Mucosa of descending colon (tissue), 3 donors: ENCODE data around the gene GGTLC1. TPM values are rescaled to one million over a fixed set of nuclear protein-coding genes. Genes with fewer than 3 reads are reported as not detected.

Experiments
- ATAC-seq: fragments of 200-7000 bp; cut with Tn5 transposase; one replicate; pipeline ENCODE4 v1.9.1; 2020; ENCODE audit warnings: mild to moderate bottlenecking, moderate library complexity
- DNase-seq, 3 donors: peaks; one replicate each; pipeline ENCODE4 v3.0.0-alpha.2; 2020
- H3K36me3 ChIP-seq: fragments of 200-600 bp; one replicate; pipeline ENCODE4 v1.8.0; 2021; ENCODE audit warnings: low read depth, mild to moderate bottlenecking
- H3K4me1 ChIP-seq: fragments of 200-600 bp; one replicate; pipeline ENCODE4 v1.8.0; 2021; ENCODE audit warnings: low read depth, mild to moderate bottlenecking
- H3K4me3 ChIP-seq: fragments of 200-600 bp; one replicate; pipeline ENCODE4 v1.8.0; 2021; ENCODE audit warnings: mild to moderate bottlenecking
- H3K9me3 ChIP-seq: fragments of 200-600 bp; one replicate; pipeline ENCODE4 v1.8.0; 2021; ENCODE audit warnings: mild to moderate bottlenecking
- CTCF ChIP-seq: fragments of 200-600 bp; IDR thresholded peaks from one replicate; pipeline ENCODE4 v1.8.0; 2022; ENCODE audit warnings: antibody characterized with exemption, mild to moderate bottlenecking
- intact Hi-C, 2 donors: fragments of 100-400 bp; cut with DNase I in 1 of 2; cut with micrococcal nuclease in 1 of 2; formaldehyde crosslinking; loops; one replicate each; pipeline versions ENCODE4 v1.11.0 to v1.11.1; 2022; cut with DNase I, micrococcal nuclease
- total RNA-seq, 3 donors: library from RNA; stranded (reverse); fragmentation: NEBNext Ultra II Directional in 2 of 3; extraction: Animal tissue kit (Norgen Biotek cat#: 25700) in 2 of 3; gene quantifications; one replicate each; pipeline versions ENCODE4 v1.2.1 to v1.2.4, GENCODE V29; 2021 to 2023
- donor health status: DM: no; HTN: no; CAD: no; lungs with moderate emphysema.
- donor health status: DM: no; HTN: no; CAD: no.
- donor health status: DM: no; HTN: yes; CAD: no.

Gene GGTLC1
- total RNA-seq, 3 donors from 2014 or later, result 0.32 TPM; not detected in 2

GRCh38 chr20:23974966-23975365 is 13.6 kb downstream of the GGTLC1 start:
- Histone ChIP-seq H3K4me3 (no peak overlapping the region), H3K36me3 (no peaks in the 10 kb centered on the region), H3K4me1 (no peaks in the 10 kb centered on the region), H3K9me3 (no peaks in the 10 kb centered on the region)
- TF ChIP-seq CTCF, result no peak
- intact Hi-C loops, result no loop called here
- DNase-seq (no peak), ATAC-seq (no peak)

- Histone ChIP-seq H3K9me3 (no peaks in the 10 kb centered on the region), H3K4me1 (no peaks in the 10 kb centered on the region), H3K36me3 (no peaks in the 10 kb centered on the region), H3K4me3 (no peak overlapping the region)
- no peak for TF ChIP-seq CTCF
- ATAC-seq (no peak), DNase-seq (no peak)
- intact Hi-C loops, result no loop called here
Observed at GRCh38 chr20:23971310-23971709, 17.3 kb downstream of the GGTLC1 start.

- intact Hi-C loops, result no loop called here
- H3K9me3 ChIP-seq, result no peaks in the 10 kb centered on the region
- no peak overlapping the region for H3K4me3 ChIP-seq
- no peak for DNase-seq
- no peak for TF ChIP-seq CTCF
- H3K4me1 ChIP-seq, result no peaks in the 10 kb centered on the region
- H3K36me3 ChIP-seq, result no peaks in the 10 kb centered on the region
- no peak for ATAC-seq
Observed at GRCh38 chr20:23970049-23970448, 18.5 kb downstream of the GGTLC1 start.

GRCh38 chr20:23967616-23967979 is 21.0 kb downstream of the GGTLC1 start:
- no peak for TF ChIP-seq CTCF
- DNase-seq (no peak), ATAC-seq (no peak)
- intact Hi-C loops, result no loop called here
- no peaks in the 10 kb centered on the region for H3K36me3 ChIP-seq
- no peaks in the 10 kb centered on the region for H3K9me3 ChIP-seq
- H3K4me1 ChIP-seq, result no peaks in the 10 kb centered on the region
- H3K4me3 ChIP-seq, result no peak overlapping the region

GRCh38 chr20:23966927-23967615 is 21.5 kb downstream of the GGTLC1 start:
- ATAC-seq, result no peak
- Histone ChIP-seq H3K4me1 (no peaks in the 10 kb centered on the region), H3K4me3 (no peak overlapping the region), H3K9me3 (no peaks in the 10 kb centered on the region), H3K36me3 (no peaks in the 10 kb centered on the region)
- TF ChIP-seq CTCF, result no peak
- no peak for DNase-seq
- intact Hi-C loops, result no loop called here

- Histone ChIP-seq H3K9me3 (no peaks in the 10 kb centered on the region), H3K4me3 (no peak overlapping the region), H3K4me1 (no peaks in the 10 kb centered on the region), H3K36me3 (no peaks in the 10 kb centered on the region)
- no peak for DNase-seq
- intact Hi-C loops, result no loop called here
- no peak for ATAC-seq
- TF ChIP-seq CTCF, result no peak
Observed at GRCh38 chr20:23966298-23966697, 22.3 kb downstream of the GGTLC1 start.
